Immature natural killer cell (primary cell): Measurements from ENCODE around the gene FOXP1. TPM values are rescaled to one million over a fixed set of nuclear protein-coding genes. Genes with fewer than 3 reads are reported as not detected.
A peak's percentile ranks its signal among the peaks of the same experiment; 100 is the strongest.

Experiments
- DNase-seq, 3 donors: peaks; one replicate each; pipeline ENCODE4 v3.0.0; 2022; ENCODE audit warnings: mixed read lengths in 1 of 3
- H3K27ac Mint-ChIP-seq, 6 donors: one replicate each; pipeline ENCODE4 v1.8.0; 2020; ENCODE audit warnings: mixed read lengths in 6 of 6, mild to moderate bottlenecking in 5 of 6, inconsistent platforms in 4 of 6, moderate library complexity in 3 of 6
- H3K27me3 Mint-ChIP-seq, 3 donors: one replicate each; pipeline ENCODE4 v1.8.0; 2020 to 2021; ENCODE audit warnings: low read depth in 3 of 3, mild to moderate bottlenecking in 3 of 3, mixed read lengths in 3 of 3, moderate library complexity in 3 of 3, inconsistent platforms in 1 of 3
- H3K36me3 Mint-ChIP-seq, 3 donors: one replicate each; pipeline ENCODE4 v1.8.0; 2020; ENCODE audit warnings: mixed read lengths in 3 of 3, inconsistent platforms in 2 of 3, mild to moderate bottlenecking in 2 of 3
- H3K4me1 Mint-ChIP-seq, 2 donors: one replicate each; pipeline ENCODE4 v1.8.0; 2020; ENCODE audit warnings: inconsistent platforms in 2 of 2, mild to moderate bottlenecking in 2 of 2, mixed read lengths in 2 of 2, moderate library complexity in 1 of 2
- H3K4me3 Mint-ChIP-seq, 5 donors: one replicate each; pipeline ENCODE4 v1.8.0; 2020; ENCODE audit warnings: mild to moderate bottlenecking in 5 of 5, mixed read lengths in 5 of 5, inconsistent platforms in 3 of 5, moderate library complexity in 3 of 5
- H3K9me3 Mint-ChIP-seq, 6 donors: one replicate each; pipeline ENCODE4 v1.8.0; 2020; ENCODE audit warnings: mild to moderate bottlenecking in 6 of 6, mixed read lengths in 6 of 6, inconsistent platforms in 4 of 6, moderate library complexity in 3 of 6
- polyA plus RNA-seq, 3 donors: library from polyadenylated mRNA; unstranded; fragments of 300-500 nt; fragmentation: Illumina TruSeq; gene quantifications; one replicate each; pipeline ENCODE4 v1.2.3, GENCODE V29; 2021

Gene FOXP1
- polyA plus RNA-seq, 3 donors from 2014 or later, result 68.2 to 133 (median 84.0) TPM

GRCh38 chr3:71602256-71602655 is 18.7 kb upstream of the FOXP1 start:
- Mint-ChIP-seq H3K36me3 (peaks cover 0 to 9% (median 0%) of the 10 kb centered on the region in 3 donors), H3K27ac (no peak overlapping the region), H3K27me3 (peaks cover 0 to 2% (median 0%) of the 10 kb centered on the region in 3 donors), H3K4me3 (no peak overlapping the region), H3K4me1 (no peaks in the 10 kb centered on the region), H3K9me3 (peaks cover 0 to 4% (median 0%) of the 10 kb centered on the region in 6 donors)
- no peak for DNase-seq

GRCh38 chr3:71601811-71602210 is 18.3 kb upstream of the FOXP1 start:
- no peak for DNase-seq
- no peak overlapping the region for H3K4me3 Mint-ChIP-seq
- H3K9me3 Mint-ChIP-seq, result peaks cover 0 to 4% (median 0%) of the 10 kb centered on the region in 6 donors
- no peaks in the 10 kb centered on the region for H3K4me1 Mint-ChIP-seq
- H3K36me3 Mint-ChIP-seq, result peaks cover 0 to 9% (median 0%) of the 10 kb centered on the region in 3 donors
- no peak overlapping the region for H3K27ac Mint-ChIP-seq
- peaks cover 0 to 2% (median 0%) of the 10 kb centered on the region in 3 donors for H3K27me3 Mint-ChIP-seq

GRCh38 chr3:71600646-71601288 is 17.2 kb upstream of the FOXP1 start:
- H3K4me3 Mint-ChIP-seq, result no peak overlapping the region
- H3K27ac Mint-ChIP-seq, result no peak overlapping the region
- no peak for DNase-seq
- H3K4me1 Mint-ChIP-seq, result no peaks in the 10 kb centered on the region
- no peaks in the 10 kb centered on the region for H3K9me3 Mint-ChIP-seq
- peaks cover 0 to 5% (median 5%) of the 10 kb centered on the region in 3 donors for H3K36me3 Mint-ChIP-seq
- peaks cover 0 to 2% (median 0%) of the 10 kb centered on the region in 3 donors for H3K27me3 Mint-ChIP-seq

- DNase-seq, result no peak
- no peak overlapping the region for H3K27ac Mint-ChIP-seq
- H3K9me3 Mint-ChIP-seq, result no peaks in the 10 kb centered on the region
- H3K4me3 Mint-ChIP-seq, result no peak overlapping the region
- peaks cover 0 to 5% (median 5%) of the 10 kb centered on the region in 3 donors for H3K36me3 Mint-ChIP-seq
- H3K4me1 Mint-ChIP-seq, result no peaks in the 10 kb centered on the region
- peaks cover 0 to 2% (median 0%) of the 10 kb centered on the region in 3 donors for H3K27me3 Mint-ChIP-seq
Measured at GRCh38 chr3:71599416-71599815, 15.9 kb upstream of the FOXP1 start.

- Mint-ChIP-seq H3K27ac (no peak overlapping the region), H3K9me3 (no peaks in the 10 kb centered on the region), H3K27me3 (peaks cover 0 to 2% (median 0%) of the 10 kb centered on the region in 3 donors), H3K4me1 (no peaks in the 10 kb centered on the region), H3K36me3 (peaks cover 0 to 5% (median 5%) of the 10 kb centered on the region in 3 donors), H3K4me3 (no peak overlapping the region)
- no peak for DNase-seq
Measured at GRCh38 chr3:71598292-71598691, 14.8 kb upstream of the FOXP1 start.

GRCh38 chr3:71597286-71597685 is 13.8 kb upstream of the FOXP1 start:
- no peak for DNase-seq
- H3K27ac Mint-ChIP-seq, result no peak overlapping the region
- H3K4me3 Mint-ChIP-seq, result no peak overlapping the region
- H3K27me3 Mint-ChIP-seq, result peaks cover 0 to 2% (median 0%) of the 10 kb centered on the region in 3 donors
- no peaks in the 10 kb centered on the region for H3K4me1 Mint-ChIP-seq
- no peaks in the 10 kb centered on the region for H3K9me3 Mint-ChIP-seq
- H3K36me3 Mint-ChIP-seq, result peaks cover 0 to 5% (median 5%) of the 10 kb centered on the region in 3 donors

GRCh38 chr3:71593106-71593505 is 9.6 kb upstream of the FOXP1 start:
- no peaks in the 10 kb centered on the region for H3K4me1 Mint-ChIP-seq
- H3K27me3 Mint-ChIP-seq, result peaks cover 0 to 1% (median 0%) of the 10 kb centered on the region in 3 donors
- no peak overlapping the region for H3K4me3 Mint-ChIP-seq
- peaks cover 0 to 5% (median 5%) of the 10 kb centered on the region in 3 donors for H3K36me3 Mint-ChIP-seq
- H3K9me3 Mint-ChIP-seq, result no peaks in the 10 kb centered on the region
- no peak for DNase-seq
- H3K27ac Mint-ChIP-seq, result no peak overlapping the region

- H3K4me3 Mint-ChIP-seq, result no peak overlapping the region
- DNase-seq, result no peak
- peaks cover 0 to 1% (median 0%) of the 10 kb centered on the region in 3 donors for H3K27me3 Mint-ChIP-seq
- H3K27ac Mint-ChIP-seq, result peak overlapping the region in 1 of 6 donors; percentile 23
- no peaks in the 10 kb centered on the region for H3K36me3 Mint-ChIP-seq
- no peaks in the 10 kb centered on the region for H3K9me3 Mint-ChIP-seq
- H3K4me1 Mint-ChIP-seq, result peaks cover 4 to 6% of the 10 kb centered on the region in 2 donors
Measured at GRCh38 chr3:71591101-71591500, 7.6 kb upstream of the FOXP1 start.

GRCh38 chr3:71589132-71589531 is 5.6 kb upstream of the FOXP1 start:
- Mint-ChIP-seq H3K27ac (no peak overlapping the region), H3K27me3 (peaks cover 4 to 5% (median 5%) of the 10 kb centered on the region in 3 donors)

GRCh38 chr3:71587958-71588357 is 4.4 kb upstream of the FOXP1 start:
- H3K4me3 Mint-ChIP-seq, result no peak overlapping the region
- DNase-seq, result no peak
- H3K27ac Mint-ChIP-seq, result no peak overlapping the region
- H3K4me1 Mint-ChIP-seq, result peaks cover 19 to 27% of the 10 kb centered on the region in 2 donors
- H3K36me3 Mint-ChIP-seq, result no peaks in the 10 kb centered on the region
- H3K27me3 Mint-ChIP-seq, result peaks cover 4 to 10% (median 5%) of the 10 kb centered on the region in 3 donors
- no peaks in the 10 kb centered on the region for H3K9me3 Mint-ChIP-seq

More at GRCh38 chr3:71589132-71589531, 5.6 kb upstream of the FOXP1 start:
- H3K4me1 Mint-ChIP-seq, result peaks cover 18 to 26% of the 10 kb centered on the region in 2 donors
- DNase-seq, result no peak
- no peaks in the 10 kb centered on the region for H3K36me3 Mint-ChIP-seq
- no peak overlapping the region for H3K4me3 Mint-ChIP-seq
- H3K9me3 Mint-ChIP-seq, result no peaks in the 10 kb centered on the region

- no peak overlapping the region for H3K4me3 Mint-ChIP-seq
Measured at GRCh38 chr3:71586810-71587242, 3.3 kb upstream of the FOXP1 start.

GRCh38 chr3:71585887-71586809 is 2.6 kb upstream of the FOXP1 start:
- H3K4me3 Mint-ChIP-seq, result peak overlapping the region in 1 of 5 donors; percentile 97
- peak; percentile 39 to 55 (median 52) for DNase-seq
- peaks cover 22 to 35% of the 10 kb centered on the region in 2 donors for H3K4me1 Mint-ChIP-seq
- no peaks in the 10 kb centered on the region for H3K9me3 Mint-ChIP-seq
- peaks cover 7 to 18% (median 11%) of the 10 kb centered on the region in 3 donors for H3K27me3 Mint-ChIP-seq
- H3K27ac Mint-ChIP-seq, result peak overlapping the region in 3 of 6 donors; percentile 68 to 89 (median 78)
- H3K36me3 Mint-ChIP-seq, result no peaks in the 10 kb centered on the region

More at GRCh38 chr3:71586810-71587242, 3.3 kb upstream of the FOXP1 start:
- Mint-ChIP-seq H3K36me3 (no peaks in the 10 kb centered on the region), H3K9me3 (no peaks in the 10 kb centered on the region), H3K27ac (no peak overlapping the region), H3K27me3 (peaks cover 7 to 17% (median 10%) of the 10 kb centered on the region in 3 donors), H3K4me1 (peaks cover 21 to 30% of the 10 kb centered on the region in 2 donors)
- no peak for DNase-seq

GRCh38 chr3:71585131-71585530 is 1.6 kb upstream of the FOXP1 start:
- peak in 2 of 3 donors; percentile 5 to 10 for DNase-seq
- H3K9me3 Mint-ChIP-seq, result no peaks in the 10 kb centered on the region

More at GRCh38 chr3:71585131-71585530, 1.6 kb upstream of the FOXP1 start:
- Mint-ChIP-seq H3K27ac (peak overlapping the region; percentile 78 to 93 (median 92)), H3K4me3 (peak overlapping the region; percentile 94 to 97 (median 96)), H3K27me3 (peaks cover 14 to 23% (median 19%) of the 10 kb centered on the region in 3 donors), H3K36me3 (no peaks in the 10 kb centered on the region), H3K4me1 (peaks cover 29 to 45% of the 10 kb centered on the region in 2 donors)
